NCI-H1105 treated with DMSO at 0.1 percent for 48 hours (cell line): ENCODE data around the gene SUGCT.
"Not testable (repeated sequence)": the region's sequence is repeated elsewhere in the genome, so short reads cannot be mapped to it uniquely, and the experiment has no call there.

ENCODE experiments used
- DNase-seq: peaks from one replicate; lab custom pipeline; 2025; lab: John Stamatoyannopoulos, UW

SUGCT gene

GRCh38 chr7:40627361-40627760, 492.6 kb downstream of the SUGCT start:
- not testable (repeated sequence) for DNase-seq

DNA sequence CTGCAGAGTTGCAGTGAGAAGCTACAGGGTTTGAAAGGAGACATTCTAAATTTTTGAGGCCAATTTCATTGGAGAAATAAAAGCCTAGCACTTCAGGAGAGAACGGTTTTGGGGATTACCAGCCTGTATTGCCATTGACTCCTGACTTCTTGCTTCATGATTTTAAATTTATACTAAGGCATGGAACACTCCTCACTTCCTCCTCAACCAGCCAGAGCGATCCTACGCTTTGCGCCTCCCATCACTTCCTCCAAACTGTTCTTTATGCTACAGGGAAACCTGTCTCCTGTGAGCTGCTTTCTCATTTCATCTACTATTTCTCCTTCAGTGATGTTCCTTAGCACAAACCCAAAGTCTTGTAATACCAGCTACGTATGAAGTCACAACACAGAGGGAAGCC, 495.1 kb downstream of the SUGCT start:
- DNase-seq, result no peak

DNA sequence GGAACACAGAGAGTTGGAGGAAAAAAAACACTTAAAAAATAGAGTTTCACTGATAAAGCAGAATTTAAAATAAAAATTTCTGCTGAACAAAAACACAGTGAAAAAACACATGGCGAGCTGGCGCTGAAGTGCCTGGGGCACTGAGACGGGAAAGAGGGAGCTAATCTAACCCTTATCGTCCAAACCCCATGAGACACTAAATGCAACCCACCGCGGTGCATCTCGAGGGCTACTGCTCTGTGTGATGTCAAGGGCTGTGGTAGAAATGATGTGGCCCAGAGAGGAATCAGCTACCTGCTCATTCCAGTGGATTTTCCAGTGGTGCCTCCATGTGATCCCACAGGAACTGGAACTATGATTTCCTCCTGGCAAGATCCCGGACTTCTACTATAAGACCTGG, 499.3 kb downstream of the SUGCT start:
- DNase-seq, result no peak

DNA sequence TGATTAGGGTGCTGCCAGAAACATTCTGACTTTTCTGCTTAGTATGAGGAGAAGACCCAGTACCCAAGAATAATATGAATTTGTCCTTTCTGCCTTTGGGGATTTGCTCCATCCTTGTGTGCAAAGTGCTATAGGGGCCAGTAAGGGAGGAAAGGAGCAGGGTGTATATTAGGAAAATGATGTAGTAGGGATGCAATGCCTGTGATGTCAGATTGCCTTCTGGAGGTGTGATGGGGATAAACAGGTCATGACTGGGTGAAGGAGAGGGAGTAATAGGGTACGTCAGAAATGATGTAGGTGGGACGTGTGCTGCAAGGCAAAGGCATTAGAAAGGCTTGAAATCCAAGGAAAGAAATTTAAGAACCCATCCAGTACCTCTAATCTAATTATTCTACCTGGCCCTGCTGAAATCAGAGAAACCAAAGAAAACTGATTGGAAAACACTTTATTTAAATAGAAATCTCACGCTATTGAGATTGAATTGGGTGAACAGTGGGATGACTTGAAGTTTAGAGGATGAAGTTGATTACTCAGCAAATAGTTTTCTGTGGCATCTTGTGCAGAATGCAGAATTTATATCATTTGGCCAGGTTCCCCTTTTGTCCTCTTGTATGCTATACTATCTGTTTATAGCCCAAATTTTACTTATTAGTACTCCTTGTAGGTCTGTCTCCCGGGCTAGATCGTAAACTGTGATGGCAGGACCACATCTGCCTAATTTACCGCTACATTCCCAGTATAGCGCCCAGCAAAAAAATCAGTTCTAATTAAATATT, 503.9 kb downstream of the SUGCT start:
- DNase-seq, result no peak

GRCh38 chr7:40640566-40640965, 505.8 kb downstream of the SUGCT start:
- DNase-seq, result no peak

- no peak for DNase-seq
Measured at GRCh38 chr7:40641701-40642100, 506.9 kb downstream of the SUGCT start.

DNA sequence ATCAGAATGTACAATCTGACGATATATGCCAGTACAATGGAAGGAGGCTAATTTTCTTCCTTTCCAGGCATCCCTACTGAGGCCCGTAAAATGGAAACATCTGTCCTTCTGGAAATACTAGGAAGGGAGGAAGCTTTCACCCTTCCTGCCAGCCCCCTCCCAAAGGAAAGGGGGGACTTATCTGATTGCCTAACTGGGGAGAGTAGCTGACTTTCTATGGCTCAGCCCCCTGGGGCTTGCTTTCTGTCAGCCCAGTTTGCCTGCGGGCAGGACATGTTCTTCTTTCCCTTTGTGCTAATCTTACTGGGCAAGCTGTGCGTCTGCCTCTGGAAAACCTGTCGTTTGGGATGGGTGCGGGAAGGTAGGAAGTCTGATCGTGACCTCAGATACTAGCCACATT, 508.9 kb downstream of the SUGCT start:
- no peak for DNase-seq

DNA sequence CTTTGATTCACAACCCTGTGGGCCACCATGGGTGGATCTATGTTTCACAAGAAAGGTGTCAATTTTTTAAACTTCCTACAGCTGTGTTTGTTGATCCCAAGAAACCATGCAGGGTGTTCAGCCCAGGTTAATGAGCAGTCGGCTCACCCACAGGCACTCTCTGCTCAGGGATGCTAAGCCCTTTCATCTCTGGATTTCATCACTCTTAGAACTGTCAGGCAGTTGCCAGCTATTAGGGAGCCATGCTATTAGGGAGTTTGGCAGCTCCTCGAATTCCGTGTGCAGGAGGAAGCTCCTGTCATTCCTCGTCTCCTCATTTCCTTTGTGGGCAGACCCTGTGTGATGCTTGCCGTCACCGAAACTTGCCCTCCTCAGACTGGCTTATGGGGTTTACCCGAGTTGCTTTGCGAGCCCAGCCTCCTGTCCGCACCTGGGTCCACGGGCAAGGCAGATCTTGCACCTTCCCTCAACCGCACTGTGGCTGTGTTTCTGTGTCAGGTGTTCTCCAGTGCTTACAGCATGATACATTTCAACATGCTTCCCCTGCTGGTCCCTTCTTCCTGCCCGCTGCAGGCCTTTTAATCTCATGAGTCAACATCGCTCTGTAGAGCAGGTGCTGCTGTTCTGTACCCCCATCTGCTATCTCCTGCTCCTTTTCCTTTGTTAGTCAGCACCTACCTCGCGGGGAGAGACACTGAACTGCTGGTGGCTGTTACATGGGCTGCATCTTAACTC, 509.8 kb downstream of the SUGCT start:
- DNase-seq, result no peak

- no peak for DNase-seq
Measured at GRCh38 chr7:40645197-40645596, 510.4 kb downstream of the SUGCT start.

DNA sequence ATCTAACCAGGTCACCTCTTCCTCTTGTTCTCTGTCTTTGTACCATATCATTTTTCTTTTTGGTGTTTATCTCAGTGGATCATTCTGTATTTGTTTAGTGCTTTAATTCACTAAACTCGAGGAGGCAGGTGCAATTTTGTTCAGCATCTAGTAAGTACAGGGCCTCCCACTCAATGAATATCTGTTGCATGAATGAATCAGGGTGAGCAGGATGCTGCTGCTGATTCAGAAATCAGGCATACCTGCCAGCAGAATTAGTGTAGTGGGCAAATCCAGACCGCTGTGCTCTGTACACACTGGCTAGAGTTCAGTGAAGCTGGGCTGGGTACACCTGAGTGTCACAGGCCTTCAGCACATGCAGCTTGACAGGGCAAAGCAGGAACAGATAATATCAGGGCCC, 511.9 kb downstream of the SUGCT start:
- no peak for DNase-seq

DNA sequence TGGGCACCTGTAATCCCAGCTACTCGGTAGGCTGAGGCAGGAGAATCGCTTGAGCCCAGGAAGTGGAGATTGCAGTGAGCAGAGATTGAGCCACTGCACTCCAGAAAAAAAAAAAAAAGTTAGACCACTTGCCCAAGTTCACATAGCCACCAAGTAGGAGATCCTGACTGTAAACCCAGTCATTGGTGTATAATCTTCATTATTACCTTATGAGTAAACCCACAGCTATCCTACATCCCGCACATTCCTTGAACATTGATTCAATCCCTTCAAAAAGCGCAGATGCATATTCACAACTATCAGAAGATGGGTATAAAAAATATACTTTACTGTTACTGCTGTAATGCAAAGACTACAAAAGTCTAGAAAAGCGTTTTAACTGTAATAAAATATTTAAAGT, 512.9 kb downstream of the SUGCT start:
- no peak for DNase-seq

DNA sequence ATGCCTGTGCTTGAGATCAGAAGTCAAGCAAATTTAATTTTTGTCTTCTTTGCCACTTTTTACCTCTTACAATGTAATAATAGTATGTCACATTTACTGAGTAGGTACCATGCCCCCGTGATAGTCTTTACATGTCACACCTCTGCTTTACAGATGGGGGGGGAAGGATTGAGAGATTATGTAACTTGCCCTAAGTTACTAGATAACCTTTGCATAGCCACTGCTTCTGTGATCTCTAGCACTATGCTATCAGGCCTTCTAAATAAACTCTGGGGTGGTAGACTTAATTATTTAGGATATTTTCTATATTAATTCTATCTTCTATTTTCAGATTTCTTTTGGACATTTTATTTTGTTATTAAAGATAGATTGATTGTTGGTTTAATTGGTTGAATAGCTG, 514.4 kb downstream of the SUGCT start:
- no peak for DNase-seq

DNA sequence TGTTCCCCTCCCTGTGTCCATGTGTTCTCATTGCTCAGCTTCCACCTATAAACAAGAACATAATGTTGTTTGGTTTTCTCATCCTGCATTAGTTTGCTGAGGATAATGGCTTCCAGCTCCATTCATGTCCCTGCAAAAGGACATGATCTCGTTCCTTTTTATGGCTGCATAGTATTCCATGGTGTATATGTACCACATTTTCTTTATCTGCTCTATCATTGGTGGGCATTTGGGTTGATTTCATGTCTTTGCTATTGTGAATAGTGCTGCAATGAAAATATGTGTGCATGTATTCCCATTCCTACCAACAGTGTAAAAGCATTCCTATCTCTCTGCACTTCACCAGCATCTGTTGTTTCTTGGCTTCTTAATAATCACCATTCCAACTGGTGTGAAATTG, 516.1 kb downstream of the SUGCT start:
- not testable (repeated sequence) for DNase-seq

DNA sequence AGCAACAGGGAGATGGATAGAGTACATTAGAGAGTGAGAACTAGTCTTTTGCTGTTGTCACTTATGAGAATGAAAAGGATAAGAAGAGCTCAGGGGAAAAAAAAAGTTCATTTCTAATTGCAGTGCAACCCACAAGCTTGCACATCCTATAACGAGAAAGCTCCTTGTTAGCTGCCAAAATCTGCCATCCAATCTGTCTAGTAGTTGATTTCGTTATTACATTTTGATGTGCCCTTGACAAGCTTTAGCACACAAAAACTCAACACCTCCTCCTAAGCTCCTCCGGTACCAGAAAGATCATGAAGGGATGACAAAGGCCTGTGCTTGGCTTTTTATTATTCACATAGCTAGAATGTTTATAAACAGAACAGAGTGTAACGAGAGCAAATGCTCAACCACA, 519.4 kb downstream of the SUGCT start:
- no peak for DNase-seq

DNA sequence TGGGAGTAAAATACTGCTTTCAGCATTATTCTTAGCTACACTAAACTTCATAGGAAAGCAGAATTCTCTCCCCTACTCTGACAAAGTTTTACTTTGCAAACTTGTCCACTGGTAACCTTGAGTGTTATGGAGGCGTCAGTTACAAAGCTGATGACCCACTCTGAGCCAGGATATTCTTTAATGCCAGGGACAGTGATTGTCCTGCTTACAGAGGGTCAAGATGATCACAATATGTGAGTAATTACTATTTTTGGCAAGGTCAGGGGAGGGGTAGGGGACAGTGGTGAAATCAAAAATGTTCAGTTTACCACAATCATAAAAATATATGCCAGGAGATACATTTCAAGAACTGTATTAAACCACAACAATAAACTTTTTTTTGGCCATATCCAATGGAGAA, 520.6 kb downstream of the SUGCT start:
- no peak for DNase-seq

DNA sequence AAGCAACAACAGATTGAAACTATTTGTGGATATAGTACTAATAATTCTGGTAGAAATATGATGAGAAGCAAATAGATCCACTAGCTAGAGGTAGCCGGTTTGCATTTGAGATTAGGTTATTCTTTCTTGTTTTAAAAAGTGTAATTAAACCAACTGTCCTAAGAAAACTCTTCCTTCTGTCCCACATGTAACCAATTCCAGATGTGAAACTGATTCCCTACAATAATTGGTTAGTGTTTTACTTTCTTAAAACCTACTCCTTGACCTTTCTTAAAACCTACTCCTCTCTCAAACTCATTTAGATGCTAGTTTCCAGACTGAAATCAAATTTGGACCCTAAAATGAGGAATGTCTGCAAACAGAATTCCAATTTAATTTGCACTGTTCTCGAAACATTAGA, 521.5 kb downstream of the SUGCT start:
- DNase-seq, result no peak

GRCh38 chr7:40658729-40659128, 523.9 kb downstream of the SUGCT start:
- no peak for DNase-seq

DNA sequence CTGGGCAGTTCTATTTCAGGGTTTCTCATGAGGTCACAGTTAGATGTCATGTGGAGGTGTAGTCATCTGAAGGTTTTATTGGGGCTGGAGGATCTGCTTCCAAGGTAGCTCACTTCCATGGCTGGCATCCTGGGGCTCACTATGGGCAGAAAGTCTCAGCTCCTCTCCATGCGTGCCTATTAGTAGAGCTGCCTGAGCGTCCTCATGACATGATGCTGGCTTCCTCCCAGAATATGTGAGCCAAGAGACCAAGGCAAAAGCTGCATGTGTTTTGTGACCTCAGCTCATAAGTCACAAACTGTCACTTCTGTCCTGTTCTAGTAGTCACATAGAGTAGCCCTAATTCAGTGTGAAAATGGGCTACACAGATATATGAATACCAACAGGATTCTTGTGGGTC, 524.4 kb downstream of the SUGCT start:
- no peak for DNase-seq

DNA sequence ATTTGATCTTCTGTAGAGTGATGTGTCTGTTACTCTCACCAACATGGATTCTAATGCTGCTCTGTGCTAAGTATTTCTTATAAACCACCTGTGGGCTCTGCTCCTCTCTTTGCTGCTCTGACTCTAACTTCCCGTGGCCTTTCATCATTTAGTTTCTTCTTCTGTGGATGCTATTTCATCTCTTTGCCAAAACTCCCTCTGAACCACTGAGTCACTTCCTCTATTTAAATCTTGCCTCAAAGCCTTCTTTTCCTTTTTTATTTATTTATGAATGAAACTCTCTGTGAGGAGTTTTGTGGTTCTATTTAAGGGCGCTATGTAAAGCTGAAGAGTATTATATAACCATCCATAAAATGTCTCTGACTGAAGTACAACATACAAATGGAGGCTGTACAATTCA, 538.5 kb downstream of the SUGCT start:
- DNase-seq, result no peak

GRCh38 chr7:40674316-40674715, 539.5 kb downstream of the SUGCT start:
- no peak for DNase-seq

- DNase-seq, result no peak
Measured at GRCh38 chr7:40675741-40676140, 540.9 kb downstream of the SUGCT start.

DNA sequence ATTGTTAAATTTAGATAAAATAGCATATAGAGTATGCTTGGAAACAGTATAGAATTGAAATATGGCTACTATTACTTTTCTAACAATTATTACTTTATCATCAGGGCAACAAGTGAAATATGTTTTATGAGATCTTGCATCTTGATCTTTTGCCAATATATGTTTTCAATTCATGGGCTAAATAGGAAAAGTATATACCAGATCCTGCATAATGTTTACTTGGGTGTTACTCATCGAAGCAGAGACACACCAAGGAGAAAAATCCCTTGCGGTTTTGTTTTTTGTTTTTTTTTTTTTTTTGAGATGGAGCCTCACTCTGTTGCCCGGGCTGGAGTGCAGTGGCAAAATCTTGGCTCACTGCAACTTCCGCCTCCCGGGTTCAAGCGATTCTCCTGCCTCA, 541.4 kb downstream of the SUGCT start:
- DNase-seq, result no peak

DNA sequence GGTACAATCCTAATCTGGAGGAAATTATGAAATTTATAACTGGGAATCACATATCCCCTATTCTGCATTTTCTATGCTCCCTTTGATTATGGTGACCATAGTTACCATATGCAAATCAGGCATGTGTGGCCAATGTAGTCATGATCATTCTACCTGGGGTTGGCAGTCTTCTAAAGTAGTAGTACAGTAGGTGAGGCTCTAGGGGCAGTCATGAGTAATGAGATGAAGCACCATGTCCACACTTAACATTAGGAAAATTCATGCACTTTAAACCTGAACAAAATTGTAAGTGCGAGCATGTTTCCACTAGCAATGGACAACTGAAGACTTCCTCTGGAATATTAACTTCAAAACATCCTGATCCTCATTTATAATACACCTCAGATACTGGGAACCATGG, 545.9 kb downstream of the SUGCT start:
- no peak for DNase-seq

- DNase-seq, result no peak
Measured at GRCh38 chr7:40682696-40683095, 547.9 kb downstream of the SUGCT start.
